Left renal cortex interstitium (tissue), 4 donors: ENCODE measurements around the gene HEG1. TPM values are rescaled to one million over a fixed set of nuclear protein-coding genes. Genes with fewer than 3 reads are reported as not detected.
A peak's percentile ranks its signal among the peaks of the same experiment; 100 is the strongest.
"Not testable (repeated sequence)": the region's sequence is repeated elsewhere in the genome, so short reads cannot be mapped to it uniquely, and the experiment has no call there.

Experiments
- DNase-seq, 4 donors: peaks; one replicate each; pipeline ENCODE4 v3.0.0-alpha.2; 2013; ENCODE audit warnings: low read depth in 4 of 4, low spot score in 2 of 4, missing footprints in 1 of 4
- polyA plus RNA-seq, 4 donors: library from polyadenylated mRNA; unstranded; fragments of 120-200 nt; gene quantifications; one replicate each; pipeline ENCODE4 v1.2.1, GENCODE V29; 2013; ENCODE audit not compliant: insufficient read length in 4 of 4

Gene HEG1, protein sequence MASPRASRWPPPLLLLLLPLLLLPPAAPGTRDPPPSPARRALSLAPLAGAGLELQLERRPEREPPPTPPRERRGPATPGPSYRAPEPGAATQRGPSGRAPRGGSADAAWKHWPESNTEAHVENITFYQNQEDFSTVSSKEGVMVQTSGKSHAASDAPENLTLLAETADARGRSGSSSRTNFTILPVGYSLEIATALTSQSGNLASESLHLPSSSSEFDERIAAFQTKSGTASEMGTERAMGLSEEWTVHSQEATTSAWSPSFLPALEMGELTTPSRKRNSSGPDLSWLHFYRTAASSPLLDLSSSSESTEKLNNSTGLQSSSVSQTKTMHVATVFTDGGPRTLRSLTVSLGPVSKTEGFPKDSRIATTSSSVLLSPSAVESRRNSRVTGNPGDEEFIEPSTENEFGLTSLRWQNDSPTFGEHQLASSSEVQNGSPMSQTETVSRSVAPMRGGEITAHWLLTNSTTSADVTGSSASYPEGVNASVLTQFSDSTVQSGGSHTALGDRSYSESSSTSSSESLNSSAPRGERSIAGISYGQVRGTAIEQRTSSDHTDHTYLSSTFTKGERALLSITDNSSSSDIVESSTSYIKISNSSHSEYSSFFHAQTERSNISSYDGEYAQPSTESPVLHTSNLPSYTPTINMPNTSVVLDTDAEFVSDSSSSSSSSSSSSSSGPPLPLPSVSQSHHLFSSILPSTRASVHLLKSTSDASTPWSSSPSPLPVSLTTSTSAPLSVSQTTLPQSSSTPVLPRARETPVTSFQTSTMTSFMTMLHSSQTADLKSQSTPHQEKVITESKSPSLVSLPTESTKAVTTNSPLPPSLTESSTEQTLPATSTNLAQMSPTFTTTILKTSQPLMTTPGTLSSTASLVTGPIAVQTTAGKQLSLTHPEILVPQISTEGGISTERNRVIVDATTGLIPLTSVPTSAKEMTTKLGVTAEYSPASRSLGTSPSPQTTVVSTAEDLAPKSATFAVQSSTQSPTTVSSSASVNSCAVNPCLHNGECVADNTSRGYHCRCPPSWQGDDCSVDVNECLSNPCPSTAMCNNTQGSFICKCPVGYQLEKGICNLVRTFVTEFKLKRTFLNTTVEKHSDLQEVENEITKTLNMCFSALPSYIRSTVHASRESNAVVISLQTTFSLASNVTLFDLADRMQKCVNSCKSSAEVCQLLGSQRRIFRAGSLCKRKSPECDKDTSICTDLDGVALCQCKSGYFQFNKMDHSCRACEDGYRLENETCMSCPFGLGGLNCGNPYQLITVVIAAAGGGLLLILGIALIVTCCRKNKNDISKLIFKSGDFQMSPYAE (N-terminal part only)
- polyA plus RNA-seq, result 10 to 100 TPM; 24.5 to 30.5 (median 29.1) TPM

GRCh38 chr3:125055913-125056745 is at the start of gene HEG1:
HEG1 (minus strand) TSS chr3:125055997; CDS start chr3:125055890, 107 bp downstream.
- peak in 1 of 4 donors; percentile 52 for DNase-seq

GRCh38 chr3:125105116-125105515 is 49.3 kb upstream of the HEG1 start:
- no peak for DNase-seq

DNA sequence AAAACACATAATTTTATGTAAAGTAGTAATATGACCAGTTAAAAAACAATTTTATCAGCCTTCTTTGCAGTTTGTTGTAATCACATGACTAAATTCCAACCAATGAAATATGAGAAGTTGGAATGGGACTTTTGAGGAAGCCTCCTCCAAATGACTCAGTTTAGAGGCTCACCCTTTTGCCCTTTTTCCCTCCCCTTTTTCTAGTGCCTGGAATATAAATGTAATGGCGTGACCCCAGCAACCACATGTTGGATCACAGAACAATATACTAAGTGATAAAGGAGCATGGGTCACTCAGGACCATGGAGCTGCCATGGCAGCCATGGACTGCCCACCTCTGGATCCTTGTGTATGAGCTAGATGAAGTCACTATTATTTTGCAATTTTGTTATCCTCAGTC is 48.8 kb upstream of the HEG1 start:
- no peak for DNase-seq

DNA sequence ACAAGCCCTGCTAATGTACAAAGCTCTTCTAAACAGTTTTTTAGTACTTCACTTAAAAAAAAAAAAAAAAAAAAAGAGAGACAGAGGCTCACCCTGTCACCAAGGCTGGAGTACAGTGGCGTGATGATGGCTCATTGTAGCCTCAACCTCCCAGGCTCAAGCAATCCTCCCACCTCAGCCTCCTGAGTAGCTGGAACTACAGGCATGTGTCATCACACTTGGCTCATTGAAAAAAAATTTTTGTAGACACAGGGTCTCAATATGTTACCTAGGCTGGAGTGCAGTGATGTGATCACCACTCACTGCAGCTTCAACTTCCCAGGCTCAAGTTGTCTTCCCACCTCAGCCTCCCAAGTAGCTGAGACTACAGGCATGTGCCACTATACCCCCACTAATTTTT is 47.6 kb upstream of the HEG1 start:
- DNase-seq, result no peak

DNA sequence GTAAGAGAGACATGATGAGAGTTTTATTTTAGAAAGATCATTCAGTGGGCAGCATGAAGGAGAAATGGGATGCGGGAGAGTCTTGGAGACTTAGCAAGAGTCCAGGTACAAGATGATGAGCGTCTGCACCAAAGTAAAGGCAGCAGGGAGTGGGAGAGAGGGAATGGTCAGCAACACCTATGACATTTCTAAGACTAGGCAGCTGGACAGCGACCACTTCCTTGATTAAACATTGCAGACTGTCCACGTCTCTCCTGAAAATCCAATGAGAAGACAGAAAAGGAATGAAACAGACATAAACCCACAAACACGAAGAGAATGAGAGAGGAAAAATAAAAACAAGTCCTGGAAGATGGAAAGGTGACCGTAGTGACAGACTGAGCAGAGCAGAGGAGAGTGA is 46.7 kb upstream of the HEG1 start:
- no peak for DNase-seq

- no peak for DNase-seq
These were observed 43.0 kb upstream of the HEG1 start for GRCh38 chr3:125098611-125099291.

- no peak for DNase-seq
These were observed 34.9 kb upstream of the HEG1 start for GRCh38 chr3:125090649-125091048.

DNA sequence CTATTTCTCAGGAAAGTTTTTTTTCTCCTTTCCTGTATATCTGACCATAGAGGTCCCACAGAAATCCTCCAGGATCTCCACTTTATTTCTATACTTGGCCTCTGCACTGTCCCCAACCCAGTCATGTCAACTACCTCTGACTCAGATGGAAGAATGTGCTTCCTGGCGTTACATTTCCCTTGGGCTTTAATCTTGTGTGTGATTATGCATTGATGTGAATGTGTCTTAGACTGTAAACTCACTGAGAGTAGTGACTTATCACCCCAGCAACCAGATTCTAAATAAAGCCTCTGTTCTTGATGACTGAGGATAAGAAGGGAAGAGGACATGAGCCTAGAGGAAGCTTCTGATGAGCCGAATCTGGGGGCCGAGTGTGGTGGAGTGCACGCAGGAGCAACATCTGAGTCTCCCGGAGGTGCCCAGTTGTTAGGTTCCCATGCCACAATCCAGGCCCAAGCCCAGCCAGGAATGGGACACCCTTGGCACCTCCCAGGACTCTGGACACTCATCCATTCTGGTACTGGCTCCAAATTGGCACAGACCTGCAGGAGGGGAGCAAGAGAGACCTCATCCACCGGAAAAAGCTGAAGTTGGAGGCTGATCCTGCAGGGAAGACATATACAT is 32.1 kb upstream of the HEG1 start:
- no peak for DNase-seq

DNA sequence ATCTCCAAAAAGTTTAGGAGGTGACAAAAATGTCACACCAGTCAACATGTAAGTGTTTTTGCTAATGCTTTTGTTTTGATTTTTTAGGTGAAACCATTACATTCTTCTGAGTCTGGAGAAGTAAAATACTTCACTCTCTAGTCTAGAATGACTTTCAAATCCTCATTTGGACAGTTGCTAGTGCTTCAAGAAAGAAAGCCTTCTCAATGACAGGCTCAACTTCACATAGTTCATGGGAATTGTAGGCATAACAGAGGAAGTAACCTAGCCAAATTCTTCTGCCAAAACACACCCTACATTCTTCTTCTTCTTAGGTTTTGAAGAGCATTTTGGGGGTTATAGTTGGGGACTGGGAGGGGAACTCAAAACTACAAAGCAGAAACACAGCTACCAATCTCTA is 29.4 kb upstream of the HEG1 start:
- DNase-seq, result no peak

DNA sequence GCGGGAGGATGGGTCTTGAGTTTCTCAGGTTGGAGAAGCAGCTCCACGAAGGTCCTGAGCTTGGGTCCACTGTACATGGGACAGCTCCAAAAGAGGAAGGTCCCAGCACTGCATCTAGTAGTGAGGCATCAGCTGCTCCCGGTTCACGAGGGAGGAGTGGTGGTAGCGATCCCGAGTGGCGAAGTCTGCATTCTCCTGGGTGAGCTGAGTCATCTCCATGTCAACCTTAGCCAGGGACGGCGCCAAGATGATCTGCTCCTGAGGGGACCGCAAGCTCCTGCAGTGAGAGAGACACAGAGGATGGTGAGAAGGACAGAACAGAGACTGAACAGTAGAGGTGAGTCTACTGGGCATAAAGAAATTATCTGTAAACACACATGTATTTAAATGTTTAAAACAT is 28.0 kb upstream of the HEG1 start:
- no peak for DNase-seq

GRCh38 chr3:125082339-125082738 is 26.5 kb upstream of the HEG1 start:
- DNase-seq, result not testable (repeated sequence)

- DNase-seq, result no peak
These were observed 24.3 kb upstream of the HEG1 start for GRCh38 chr3:125080077-125080476.

DNA sequence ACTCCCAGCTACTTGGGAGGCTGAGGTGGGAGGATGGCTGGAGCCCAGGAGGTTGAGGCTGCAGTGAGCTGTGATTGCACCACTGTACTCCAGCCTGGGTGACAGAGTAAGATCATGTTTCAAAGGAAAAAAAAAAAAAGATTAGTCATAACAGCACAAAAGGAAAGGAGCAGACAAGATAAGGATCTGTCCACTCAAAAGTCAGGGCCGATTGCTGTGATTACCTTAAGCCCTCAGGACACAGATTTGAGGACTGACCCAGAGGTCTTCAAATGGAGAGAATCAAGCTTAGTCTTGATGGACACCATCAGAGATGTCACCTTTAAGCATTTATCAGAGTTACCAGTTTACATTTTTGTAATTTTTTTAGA is 23.9 kb upstream of the HEG1 start:
- DNase-seq, result no peak

DNA sequence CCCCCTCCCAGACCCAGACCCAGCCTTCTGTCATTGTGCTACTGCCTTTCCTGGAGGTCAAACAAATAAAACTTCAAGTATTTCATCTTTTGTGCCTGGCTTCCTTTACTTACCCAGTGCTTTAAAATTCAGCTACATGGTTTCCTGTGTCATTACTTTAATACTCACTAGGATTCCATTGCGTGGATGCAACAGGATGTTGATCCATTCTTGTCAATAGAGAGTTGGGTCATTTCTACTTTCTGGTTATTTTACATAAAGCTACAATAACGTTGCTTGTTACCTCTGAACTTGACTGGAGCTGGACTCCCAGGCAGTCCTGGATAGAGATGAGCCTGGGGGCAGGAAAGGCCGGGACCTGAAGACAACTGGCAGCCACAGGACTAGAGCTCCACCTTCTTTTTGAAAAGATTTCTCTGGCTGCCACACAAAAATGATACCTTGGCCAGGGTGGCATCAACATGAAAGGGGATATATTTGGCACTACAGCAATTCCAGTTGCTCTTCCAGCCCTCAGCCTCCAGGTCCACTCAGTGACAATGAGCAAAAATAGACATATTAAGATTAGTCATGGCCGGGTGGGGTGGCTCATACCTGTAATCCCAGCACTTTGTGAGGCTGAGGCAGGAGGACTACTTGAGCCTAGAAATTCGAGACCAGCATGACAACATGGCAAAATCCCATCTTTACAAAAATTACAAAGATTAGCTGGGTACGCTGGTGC is 23.3 kb upstream of the HEG1 start:
- DNase-seq, result no peak

DNA sequence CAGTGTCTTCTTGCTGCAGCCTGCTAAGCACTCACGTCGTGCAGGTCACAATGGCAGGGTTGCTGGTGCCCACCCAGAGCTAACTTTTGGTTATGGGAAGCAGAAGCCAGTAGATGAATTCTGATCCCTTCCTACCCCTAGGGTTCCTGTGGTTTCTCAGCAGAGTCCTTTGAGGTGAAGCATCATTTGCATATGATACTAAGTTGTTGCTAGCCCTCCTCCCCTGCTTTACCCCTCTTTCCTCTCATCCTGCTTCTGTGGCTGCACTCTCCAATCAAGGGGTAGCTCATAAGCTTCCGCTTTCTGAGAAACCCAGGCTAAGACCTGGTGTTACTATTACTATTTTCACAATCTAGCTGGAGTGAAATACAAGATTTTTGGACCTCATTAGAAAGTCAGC is 22.1 kb upstream of the HEG1 start:
- DNase-seq, result no peak

DNA sequence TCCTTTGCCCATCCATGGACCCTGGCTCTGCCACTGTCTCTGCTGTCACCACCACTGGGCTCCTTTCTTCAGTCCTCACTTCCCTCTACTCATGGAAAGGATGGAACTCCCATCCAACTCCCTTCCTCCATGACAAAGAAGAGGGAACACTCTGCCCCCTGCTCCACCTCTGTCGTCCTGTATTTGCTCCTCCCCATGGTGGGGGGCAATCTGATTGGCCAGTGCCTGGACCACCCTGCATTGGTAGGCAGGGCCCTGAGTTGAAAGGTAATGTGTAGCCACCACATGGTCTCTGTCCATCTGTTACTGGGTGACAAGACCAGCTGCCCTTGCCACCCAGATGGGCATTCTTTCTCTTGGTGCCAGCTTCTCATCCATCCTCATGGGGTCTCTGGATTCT is 20.7 kb upstream of the HEG1 start:
- DNase-seq, result no peak

DNA sequence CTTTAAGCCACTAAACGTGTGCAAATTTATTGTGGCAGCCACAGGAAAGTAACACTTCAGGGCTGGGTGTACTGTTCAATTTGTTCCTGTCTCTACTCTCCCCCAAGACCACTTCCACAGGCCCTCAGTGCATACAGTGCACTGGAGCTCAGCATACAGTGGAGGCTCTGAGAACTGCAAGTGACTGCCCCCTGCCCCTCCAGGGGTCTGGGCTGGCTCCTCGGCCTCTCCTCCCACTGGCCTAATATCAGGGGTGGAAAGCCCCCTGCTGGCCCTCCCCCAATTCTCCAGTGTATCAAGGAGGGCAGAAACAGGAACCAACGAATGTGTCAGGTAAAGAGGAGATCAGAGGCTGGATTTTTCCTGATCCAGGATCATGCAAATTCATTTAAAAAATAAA is 19.9 kb upstream of the HEG1 start:
- no peak for DNase-seq

DNA sequence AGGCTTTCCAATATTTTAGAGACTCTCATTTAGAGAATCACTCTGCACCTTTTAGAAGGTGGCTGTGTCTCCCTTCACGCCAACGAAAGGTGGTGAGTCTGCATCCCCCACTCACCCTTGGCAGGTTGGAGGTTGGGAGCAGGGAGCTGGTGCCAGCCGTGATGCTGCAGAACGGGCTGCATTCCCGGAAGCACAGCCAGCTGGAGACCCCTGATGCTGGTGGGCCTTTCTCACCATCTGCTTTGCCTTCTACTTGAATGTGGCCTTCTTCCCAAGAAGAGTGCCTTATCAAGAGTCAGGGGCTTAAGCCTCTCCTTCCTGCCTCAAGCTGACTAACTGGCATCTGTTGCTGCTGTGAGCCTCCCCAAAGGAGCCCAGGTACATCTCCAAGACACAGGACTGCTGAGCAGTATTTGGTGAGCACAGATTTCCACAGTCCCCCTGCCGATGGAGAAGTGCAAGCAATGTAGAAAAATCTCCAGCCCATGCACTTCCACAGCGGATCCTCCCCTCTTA is 17.7 kb upstream of the HEG1 start:
- no peak for DNase-seq
